ENCODE results near the gene TGFBR3. TPM values are rescaled to one million over a fixed set of nuclear protein-coding genes. Genes with fewer than 3 reads are reported as not detected.

Gene TGFBR3
- total and polyA plus RNA-seq, 5 donors from 2014 or later: 15.8 to 47.5 (median 20.0) TPM

GRCh38 chr1:91715416-91716000 lies 170.4 kb downstream of the TGFBR3 start:
- Mint-ChIP-seq H3K4me1 (peaks cover 0 to 11% (median 5%) of the 10 kb centered on the region in 4 donors), H3K36me3 (peaks cover 43% of the 10 kb centered on the region), H3K9me3 (no peaks in the 10 kb centered on the region), H3K4me3 (no peak overlapping the region), H3K27ac (peak overlapping the region in 1 of 3 donors; percentile 23), H3K27me3 (no peaks in the 10 kb centered on the region)
- Histone ChIP-seq H3K36me3 (ENCODE audit: control insufficient read depth, insufficient read depth, low read length) (peaks cover 50% of the 10 kb centered on the region), H3K27me3 (ENCODE audit: control insufficient read depth, insufficient read depth, low read length) (no peaks in the 10 kb centered on the region), H3K9me3 (ENCODE audit: control insufficient read depth in 2 of 2, low read length in 2 of 2) (no peaks in the 10 kb centered on the region), H3K27ac (ENCODE audit: insufficient read depth, low read length, poor library complexity, severe bottlenecking) (no peak overlapping the region), H3K4me1 (ENCODE audit: control insufficient read depth, insufficient read depth, low read length, poor library complexity, severe bottlenecking) (no peaks in the 10 kb centered on the region), H3K4me3 (ENCODE audit: low read depth, low read length) (no peak overlapping the region)
- DNase-seq (no peak), ATAC-seq (ENCODE audit: low read depth in 2 of 2) (no peak)

GRCh38 chr1:91714867-91715381 lies 171.0 kb downstream of the TGFBR3 start:
- Histone ChIP-seq H3K27ac (ENCODE audit: insufficient read depth, low read length, poor library complexity, severe bottlenecking) (no peak overlapping the region), H3K27me3 (ENCODE audit: control insufficient read depth, insufficient read depth, low read length) (no peaks in the 10 kb centered on the region), H3K36me3 (ENCODE audit: control insufficient read depth, insufficient read depth, low read length) (peaks cover 47% of the 10 kb centered on the region), H3K4me1 (ENCODE audit: control insufficient read depth, insufficient read depth, low read length, poor library complexity, severe bottlenecking) (no peaks in the 10 kb centered on the region), H3K4me3 (ENCODE audit: low read depth, low read length) (no peak overlapping the region), H3K9me3 (ENCODE audit: control insufficient read depth in 2 of 2, low read length in 2 of 2) (no peaks in the 10 kb centered on the region)
- no peak overlapping the region for H3K4me3 Mint-ChIP-seq
- DNase-seq (no peak), ATAC-seq (ENCODE audit: low read depth in 2 of 2) (no peak)
- peaks cover 43% of the 10 kb centered on the region for H3K36me3 Mint-ChIP-seq
- no peaks in the 10 kb centered on the region for H3K27me3 Mint-ChIP-seq
- H3K27ac Mint-ChIP-seq: no peak overlapping the region
- H3K4me1 Mint-ChIP-seq: peaks cover 0 to 11% (median 5%) of the 10 kb centered on the region in 4 donors
- H3K9me3 Mint-ChIP-seq: no peaks in the 10 kb centered on the region

- Histone ChIP-seq H3K36me3 (ENCODE audit: control insufficient read depth, insufficient read depth, low read length) (peaks cover 43% of the 10 kb centered on the region), H3K27me3 (ENCODE audit: control insufficient read depth, insufficient read depth, low read length) (no peaks in the 10 kb centered on the region), H3K9me3 (ENCODE audit: control insufficient read depth in 2 of 2, low read length in 2 of 2) (no peaks in the 10 kb centered on the region), H3K4me3 (ENCODE audit: low read depth, low read length) (no peak overlapping the region), H3K27ac (ENCODE audit: insufficient read depth, low read length, poor library complexity, severe bottlenecking) (no peak overlapping the region), H3K4me1 (ENCODE audit: control insufficient read depth, insufficient read depth, low read length, poor library complexity, severe bottlenecking) (no peaks in the 10 kb centered on the region)
- peak in 1 of 3 donors; percentile 22 for DNase-seq
- Mint-ChIP-seq H3K9me3 (no peaks in the 10 kb centered on the region), H3K4me3 (peak overlapping the region in 1 of 4 donors; percentile 13), H3K27me3 (no peaks in the 10 kb centered on the region), H3K4me1 (peaks cover 0 to 11% (median 5%) of the 10 kb centered on the region in 4 donors), H3K36me3 (peaks cover 36% of the 10 kb centered on the region), H3K27ac (no peak overlapping the region)
- no peak for ATAC-seq (ENCODE audit: low read depth in 2 of 2)
Observed at GRCh38 chr1:91712981-91713841, 172.7 kb downstream of the TGFBR3 start.

DNA sequence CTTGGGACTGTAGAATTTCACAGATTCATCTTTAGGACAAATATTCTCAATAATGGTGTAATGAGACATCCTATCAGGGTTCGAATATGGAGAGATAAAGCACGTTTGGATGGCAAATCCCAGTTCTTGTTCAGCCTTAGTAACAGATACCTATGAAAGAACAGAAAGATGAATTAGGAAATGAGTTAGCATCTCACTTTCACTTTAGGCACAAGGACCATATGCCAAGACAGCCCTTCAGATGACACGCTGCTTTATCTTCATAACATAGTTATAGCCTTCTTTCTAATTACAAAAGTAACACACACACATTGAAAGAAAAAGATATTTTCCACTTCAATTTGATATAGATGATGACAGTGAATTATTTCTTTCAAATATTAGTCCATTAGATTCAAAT lies 173.6 kb downstream of the TGFBR3 start:
- DNase-seq (peak in 1 of 3 donors; percentile 14), ATAC-seq (ENCODE audit: low read depth in 2 of 2) (no peak)
- no peaks in the 10 kb centered on the region for H3K9me3 ChIP-seq (ENCODE audit: control insufficient read depth in 2 of 2, low read length in 2 of 2)
- H3K27ac Mint-ChIP-seq: no peak overlapping the region
- H3K36me3 ChIP-seq (ENCODE audit: control insufficient read depth, insufficient read depth, low read length): peaks cover 48% of the 10 kb centered on the region
- peaks cover 44% of the 10 kb centered on the region for H3K36me3 Mint-ChIP-seq
- no peak overlapping the region for H3K4me3 Mint-ChIP-seq
- no peak overlapping the region for H3K4me3 ChIP-seq (ENCODE audit: low read depth, low read length)
- peaks cover 0 to 11% (median 5%) of the 10 kb centered on the region in 4 donors for H3K4me1 Mint-ChIP-seq
- H3K27me3 ChIP-seq (ENCODE audit: control insufficient read depth, insufficient read depth, low read length): no peaks in the 10 kb centered on the region
- H3K4me1 ChIP-seq (ENCODE audit: control insufficient read depth, insufficient read depth, low read length, poor library complexity, severe bottlenecking): no peaks in the 10 kb centered on the region
- H3K9me3 Mint-ChIP-seq: peaks cover 0 to 2% (median 0%) of the 10 kb centered on the region in 7 donors
- no peak overlapping the region for H3K27ac ChIP-seq (ENCODE audit: insufficient read depth, low read length, poor library complexity, severe bottlenecking)
- no peaks in the 10 kb centered on the region for H3K27me3 Mint-ChIP-seq

- Mint-ChIP-seq H3K36me3 (peaks cover 44% of the 10 kb centered on the region), H3K4me3 (no peak overlapping the region), H3K9me3 (peaks cover 0 to 2% (median 0%) of the 10 kb centered on the region in 7 donors), H3K4me1 (peaks cover 0 to 11% (median 5%) of the 10 kb centered on the region in 4 donors), H3K27me3 (no peaks in the 10 kb centered on the region), H3K27ac (no peak overlapping the region)
- Histone ChIP-seq H3K9me3 (ENCODE audit: control insufficient read depth in 2 of 2, low read length in 2 of 2) (no peaks in the 10 kb centered on the region), H3K4me1 (ENCODE audit: control insufficient read depth, insufficient read depth, low read length, poor library complexity, severe bottlenecking) (no peaks in the 10 kb centered on the region), H3K36me3 (ENCODE audit: control insufficient read depth, insufficient read depth, low read length) (peaks cover 50% of the 10 kb centered on the region), H3K27me3 (ENCODE audit: control insufficient read depth, insufficient read depth, low read length) (no peaks in the 10 kb centered on the region), H3K4me3 (ENCODE audit: low read depth, low read length) (no peak overlapping the region), H3K27ac (ENCODE audit: insufficient read depth, low read length, poor library complexity, severe bottlenecking) (no peak overlapping the region)
- no peak for DNase-seq
- no peak for ATAC-seq (ENCODE audit: low read depth in 2 of 2)
Observed at GRCh38 chr1:91711504-91712247, 174.3 kb downstream of the TGFBR3 start.

- DNase-seq (no peak), ATAC-seq (ENCODE audit: low read depth in 2 of 2) (no peak)
- Histone ChIP-seq H3K27me3 (ENCODE audit: control insufficient read depth, insufficient read depth, low read length) (no peaks in the 10 kb centered on the region), H3K27ac (ENCODE audit: insufficient read depth, low read length, poor library complexity, severe bottlenecking) (no peak overlapping the region), H3K36me3 (ENCODE audit: control insufficient read depth, insufficient read depth, low read length) (peaks cover 44% of the 10 kb centered on the region), H3K4me3 (ENCODE audit: low read depth, low read length) (no peak overlapping the region), H3K9me3 (ENCODE audit: control insufficient read depth in 2 of 2, low read length in 2 of 2) (no peaks in the 10 kb centered on the region), H3K4me1 (ENCODE audit: control insufficient read depth, insufficient read depth, low read length, poor library complexity, severe bottlenecking) (no peaks in the 10 kb centered on the region)
- Mint-ChIP-seq H3K4me3 (no peak overlapping the region), H3K27ac (peak overlapping the region in 1 of 3 donors; percentile 7), H3K4me1 (peaks cover 0 to 11% (median 7%) of the 10 kb centered on the region in 4 donors), H3K27me3 (no peaks in the 10 kb centered on the region), H3K36me3 (peaks cover 36% of the 10 kb centered on the region), H3K9me3 (peaks cover 0 to 2% (median 0%) of the 10 kb centered on the region in 7 donors)
Observed at GRCh38 chr1:91710261-91710660, 175.7 kb downstream of the TGFBR3 start.

- no peaks in the 10 kb centered on the region for H3K9me3 ChIP-seq (ENCODE audit: control insufficient read depth in 2 of 2, low read length in 2 of 2)
- no peak for ATAC-seq (ENCODE audit: low read depth in 2 of 2)
- H3K4me1 ChIP-seq (ENCODE audit: control insufficient read depth, insufficient read depth, low read length, poor library complexity, severe bottlenecking): no peaks in the 10 kb centered on the region
- H3K27ac ChIP-seq (ENCODE audit: insufficient read depth, low read length, poor library complexity, severe bottlenecking): no peak overlapping the region
- DNase-seq: no peak
- Mint-ChIP-seq H3K9me3 (peaks cover 0 to 2% (median 0%) of the 10 kb centered on the region in 7 donors), H3K27ac (no peak overlapping the region), H3K4me3 (no peak overlapping the region), H3K27me3 (no peaks in the 10 kb centered on the region), H3K36me3 (peaks cover 36% of the 10 kb centered on the region), H3K4me1 (peaks cover 0 to 9% (median 6%) of the 10 kb centered on the region in 4 donors)
- H3K27me3 ChIP-seq (ENCODE audit: control insufficient read depth, insufficient read depth, low read length): no peaks in the 10 kb centered on the region
- H3K36me3 ChIP-seq (ENCODE audit: control insufficient read depth, insufficient read depth, low read length): peaks cover 41% of the 10 kb centered on the region
- H3K4me3 ChIP-seq (ENCODE audit: low read depth, low read length): no peak overlapping the region
Observed at GRCh38 chr1:91708691-91709090, 177.3 kb downstream of the TGFBR3 start.
